ENCODE results near the gene PDZD7.

PDZD7 gene

DNA sequence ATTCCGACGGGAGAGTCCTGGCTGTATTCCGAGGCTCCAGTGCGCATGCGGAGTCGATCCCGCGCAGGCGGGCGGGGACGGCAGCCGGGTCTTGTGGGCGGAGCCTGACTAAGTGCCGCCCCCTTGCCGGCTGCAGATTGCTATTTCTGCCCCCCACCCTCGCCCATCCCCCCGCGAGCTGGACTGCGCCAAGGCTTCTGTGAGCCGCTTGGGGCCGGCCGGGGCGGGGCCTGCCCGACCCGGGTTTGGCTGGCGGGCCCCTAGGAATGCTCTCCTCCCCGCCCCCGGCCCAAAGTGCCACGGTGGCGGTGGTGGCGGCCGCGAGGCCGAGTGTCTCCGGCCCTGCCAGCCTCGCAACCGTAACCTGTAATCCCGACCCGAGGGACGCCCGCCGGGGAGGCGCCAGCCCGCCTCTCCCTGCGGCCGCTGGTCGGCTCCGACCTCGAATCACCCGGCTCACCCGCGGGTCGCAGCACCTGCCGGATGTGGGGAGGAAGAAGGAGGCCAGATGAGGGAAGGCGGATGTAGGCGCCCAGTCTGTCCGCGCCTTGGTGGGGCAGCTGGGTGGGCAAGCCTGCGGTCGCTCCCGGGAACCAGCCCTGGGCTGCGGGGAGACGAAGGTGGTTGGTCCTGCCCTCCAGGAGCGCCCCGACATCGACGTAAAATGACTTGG lies 30.2 kb upstream of the PDZD7 start:
- DNase-seq (ENCODE audit: low read depth) = peak; percentile 92

DNA sequence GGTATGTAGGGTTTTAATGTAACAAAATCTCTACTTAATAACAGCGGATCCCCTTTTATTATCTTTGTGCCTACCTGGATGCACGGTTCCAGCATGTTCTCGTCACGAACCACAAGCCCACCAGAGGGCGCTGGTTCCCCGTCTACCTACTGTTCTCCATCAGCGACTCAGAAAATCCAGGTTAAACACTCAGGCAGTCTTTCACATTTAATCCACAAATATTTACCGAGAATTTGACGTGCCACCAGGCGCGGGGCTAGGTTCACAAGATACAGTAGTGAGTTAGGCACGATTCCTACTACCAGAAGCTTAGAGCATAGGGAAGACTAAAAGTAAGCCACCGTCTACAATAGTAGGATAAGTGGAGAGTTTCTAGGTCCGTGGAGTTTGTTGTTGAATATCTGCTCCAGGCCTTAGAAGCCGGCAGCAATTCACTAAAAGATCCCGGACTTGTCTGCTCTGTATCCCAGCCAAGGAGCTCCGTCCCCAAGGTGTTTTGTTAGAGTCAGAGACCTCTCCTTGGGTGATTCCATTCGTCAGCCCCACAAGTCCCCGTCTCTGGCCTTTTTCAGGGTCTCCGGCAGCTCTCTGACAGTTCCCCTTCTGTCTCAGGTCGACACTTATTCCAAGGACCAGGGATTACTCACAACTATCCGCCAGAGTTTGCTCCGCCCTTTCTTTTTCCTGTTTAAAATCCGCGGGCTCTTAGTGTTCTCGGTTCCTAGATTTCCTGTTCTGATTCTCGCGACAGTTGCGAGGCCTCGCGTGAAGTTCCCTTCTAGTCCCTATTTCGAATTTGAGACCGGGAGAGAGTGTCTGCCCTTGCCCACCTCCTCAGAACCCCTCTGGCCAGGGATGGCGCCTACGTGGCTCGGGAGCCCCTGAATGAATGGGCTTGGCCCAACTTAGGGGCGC lies 29.4 kb upstream of the PDZD7 start:
- DNase-seq (ENCODE audit: low read depth) = peak; percentile 89

DNA sequence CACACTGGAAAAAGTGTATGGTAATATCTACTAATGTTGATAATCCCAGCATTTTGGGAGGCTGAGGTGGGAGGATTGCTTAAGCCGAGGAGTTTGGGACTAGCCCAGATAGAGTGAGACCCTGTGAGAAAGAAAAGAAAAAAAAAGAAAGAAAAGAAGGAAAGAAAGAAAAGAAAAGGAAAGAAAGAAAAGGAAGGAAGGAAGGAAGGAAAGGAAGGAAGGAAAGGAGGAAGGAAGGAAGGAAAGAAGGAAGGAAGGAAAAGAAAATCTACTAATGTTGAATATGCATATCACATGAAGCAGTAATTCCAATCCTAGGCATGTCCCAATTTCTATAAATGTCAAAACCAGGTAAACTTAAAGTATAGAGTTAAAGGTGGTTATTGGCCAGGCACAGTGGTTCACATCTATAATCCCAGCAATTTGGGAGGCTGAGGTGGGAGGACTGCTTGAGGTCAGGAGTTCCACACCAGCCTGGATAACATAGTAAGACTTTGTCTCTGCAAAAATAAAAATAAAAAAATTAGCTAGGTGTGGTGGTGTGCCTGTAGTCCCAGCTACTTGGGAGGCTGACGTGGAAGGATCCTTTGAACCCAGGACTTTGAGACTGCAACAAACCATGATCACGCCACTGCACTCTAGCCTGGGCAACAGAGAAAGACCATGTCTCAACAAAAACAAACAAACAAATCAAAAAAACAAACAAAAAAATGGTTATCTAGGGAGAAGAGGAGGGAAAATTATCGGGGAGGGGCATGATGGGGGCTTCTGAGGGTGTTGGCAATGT lies 25.6 kb upstream of the PDZD7 start:
- no peak for DNase-seq (ENCODE audit: low read depth)

DNA sequence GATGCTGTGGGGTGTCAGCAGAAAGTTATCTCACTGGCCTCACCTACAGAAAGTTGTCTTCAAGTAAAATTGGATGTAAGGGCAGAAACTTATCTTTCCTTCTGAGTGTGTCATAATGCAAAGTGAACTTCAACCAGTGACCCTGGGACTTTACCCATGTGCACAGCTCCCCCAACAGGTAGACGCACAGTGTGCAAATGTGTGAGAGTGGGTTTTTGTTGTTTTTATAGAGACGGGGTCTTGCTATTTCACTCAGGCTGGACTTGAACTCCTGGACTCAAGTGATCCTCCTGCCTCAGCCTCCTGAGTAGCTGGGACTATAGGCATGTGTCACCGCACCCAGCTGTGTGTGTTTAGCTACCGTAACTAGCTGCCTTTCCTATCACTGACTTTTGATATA lies 24.5 kb upstream of the PDZD7 start:
- DNase-seq (ENCODE audit: low read depth) = no peak

DNA sequence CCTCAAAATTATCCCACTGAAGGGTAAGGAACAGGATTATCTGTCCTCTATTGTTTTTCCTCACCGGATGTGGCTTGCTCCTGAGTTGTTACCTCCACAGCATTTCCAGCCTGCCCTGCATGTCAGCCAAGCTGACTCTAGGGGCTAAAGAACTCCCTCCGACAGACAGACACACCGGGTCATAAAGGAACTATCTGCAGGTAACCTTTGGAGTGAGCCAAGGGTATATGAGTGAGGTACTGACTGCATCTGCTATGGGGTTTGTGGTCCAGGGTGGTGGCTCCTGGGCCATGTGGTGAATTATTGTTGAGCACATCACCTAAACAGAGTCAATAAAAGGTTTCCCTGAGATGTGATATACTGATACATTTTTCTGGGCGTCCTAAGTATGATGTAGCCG lies 23.9 kb upstream of the PDZD7 start:
- DNase-seq (ENCODE audit: low read depth) = no peak

DNA sequence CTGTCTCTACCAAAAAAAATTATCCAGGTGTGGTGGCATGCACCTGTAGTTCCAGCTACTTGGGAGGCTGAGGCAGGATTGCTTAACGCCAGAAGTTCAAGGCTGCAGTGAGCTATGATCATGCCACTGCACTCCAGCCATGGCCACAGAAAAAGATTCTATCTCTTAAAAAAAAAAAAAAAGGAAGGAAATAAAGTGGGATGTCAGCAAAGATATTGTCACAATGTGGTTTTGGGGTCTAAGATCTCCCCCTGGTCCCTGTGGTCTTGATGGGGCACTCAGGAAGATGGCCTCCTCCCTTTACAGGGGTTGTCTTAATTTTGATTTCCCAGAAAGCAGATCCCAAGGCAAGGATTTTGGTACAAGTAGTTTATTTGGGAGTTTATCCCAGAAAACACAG lies 23.4 kb upstream of the PDZD7 start:
- no peak for DNase-seq (ENCODE audit: low read depth)

DNA sequence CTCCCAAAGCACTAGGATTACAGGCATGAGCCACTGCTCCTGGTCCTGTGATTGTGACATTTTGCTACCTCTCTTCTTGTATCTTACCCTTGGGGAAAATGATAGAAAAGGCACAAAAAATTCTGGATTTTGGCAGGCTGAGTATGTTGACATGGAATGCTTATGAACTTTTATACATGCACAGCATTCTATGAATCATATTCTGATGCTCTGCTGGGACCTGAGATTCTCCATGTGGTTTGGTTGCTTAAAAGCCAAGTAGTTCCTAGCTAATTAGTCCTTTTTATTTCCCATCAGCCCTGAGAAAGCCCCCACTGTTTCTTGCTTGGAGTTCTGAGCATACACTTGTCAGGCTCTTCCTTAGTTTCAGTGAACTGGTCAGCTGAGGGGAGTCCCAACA lies 22.6 kb upstream of the PDZD7 start:
- DNase-seq (ENCODE audit: low read depth) = peak; percentile 67

DNA sequence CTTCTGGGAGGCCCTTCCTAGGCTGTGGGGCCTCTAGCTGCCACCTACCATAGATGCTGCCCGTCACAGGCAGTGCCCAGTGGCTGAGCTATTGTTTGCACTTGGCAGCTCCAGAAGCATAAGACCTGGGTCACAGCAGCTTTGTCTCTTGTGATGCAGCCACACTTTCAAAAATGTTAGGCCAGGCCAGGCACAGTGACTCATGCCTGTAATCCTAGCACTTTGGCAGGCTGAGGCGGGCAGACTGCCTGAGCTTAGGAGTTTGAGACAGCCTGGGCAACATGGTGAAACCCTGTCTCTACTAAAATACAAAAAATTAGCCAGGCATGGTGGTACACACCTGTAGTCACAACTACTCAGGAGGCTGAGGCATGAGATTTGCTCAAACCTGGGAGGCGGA lies 21.4 kb upstream of the PDZD7 start:
- peak; percentile 90 for DNase-seq (ENCODE audit: low read depth)

DNA sequence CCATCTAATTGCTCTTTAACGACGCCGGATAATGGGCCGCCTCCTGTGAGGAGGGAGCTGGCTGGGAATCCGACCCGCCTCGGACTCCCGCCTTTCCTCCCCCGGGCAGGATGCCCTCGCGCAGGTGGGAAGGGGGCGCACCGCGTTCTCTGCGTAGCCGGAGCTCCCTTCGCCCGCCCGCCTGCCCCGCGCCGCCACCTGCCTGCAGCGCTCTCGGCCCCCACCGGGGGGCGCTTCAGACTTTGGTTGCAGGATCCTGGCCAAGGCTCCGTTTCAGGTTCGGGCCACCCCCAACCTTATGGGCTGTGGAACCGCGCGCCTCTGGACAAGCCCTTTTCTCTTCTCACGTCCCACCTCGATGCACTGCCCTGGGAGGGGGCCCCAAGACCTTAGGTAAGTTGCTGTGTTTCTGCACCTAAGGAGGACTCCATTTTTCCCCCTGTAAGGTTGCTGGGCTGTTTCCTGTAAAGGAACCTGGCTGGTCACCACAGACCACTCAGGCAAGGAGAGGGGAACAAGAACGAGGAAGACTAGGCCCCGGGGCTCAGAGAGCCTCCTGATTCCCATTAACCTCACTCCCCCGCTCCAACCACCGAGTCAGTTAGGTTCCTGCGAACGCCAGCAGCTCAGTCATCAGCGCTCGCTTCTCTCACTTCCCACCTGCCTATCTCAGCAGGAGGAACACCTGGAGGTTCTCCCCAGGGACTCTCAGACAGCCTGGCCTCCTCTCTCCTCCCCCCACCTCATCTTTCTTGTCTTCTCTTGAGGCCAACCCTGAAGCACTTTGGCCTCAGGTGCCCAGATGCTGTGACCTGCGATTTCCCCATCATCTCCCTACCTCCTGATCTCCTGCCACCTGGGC lies 19.5 kb upstream of the PDZD7 start:
- no peak for DNase-seq (ENCODE audit: low read depth)

DNA sequence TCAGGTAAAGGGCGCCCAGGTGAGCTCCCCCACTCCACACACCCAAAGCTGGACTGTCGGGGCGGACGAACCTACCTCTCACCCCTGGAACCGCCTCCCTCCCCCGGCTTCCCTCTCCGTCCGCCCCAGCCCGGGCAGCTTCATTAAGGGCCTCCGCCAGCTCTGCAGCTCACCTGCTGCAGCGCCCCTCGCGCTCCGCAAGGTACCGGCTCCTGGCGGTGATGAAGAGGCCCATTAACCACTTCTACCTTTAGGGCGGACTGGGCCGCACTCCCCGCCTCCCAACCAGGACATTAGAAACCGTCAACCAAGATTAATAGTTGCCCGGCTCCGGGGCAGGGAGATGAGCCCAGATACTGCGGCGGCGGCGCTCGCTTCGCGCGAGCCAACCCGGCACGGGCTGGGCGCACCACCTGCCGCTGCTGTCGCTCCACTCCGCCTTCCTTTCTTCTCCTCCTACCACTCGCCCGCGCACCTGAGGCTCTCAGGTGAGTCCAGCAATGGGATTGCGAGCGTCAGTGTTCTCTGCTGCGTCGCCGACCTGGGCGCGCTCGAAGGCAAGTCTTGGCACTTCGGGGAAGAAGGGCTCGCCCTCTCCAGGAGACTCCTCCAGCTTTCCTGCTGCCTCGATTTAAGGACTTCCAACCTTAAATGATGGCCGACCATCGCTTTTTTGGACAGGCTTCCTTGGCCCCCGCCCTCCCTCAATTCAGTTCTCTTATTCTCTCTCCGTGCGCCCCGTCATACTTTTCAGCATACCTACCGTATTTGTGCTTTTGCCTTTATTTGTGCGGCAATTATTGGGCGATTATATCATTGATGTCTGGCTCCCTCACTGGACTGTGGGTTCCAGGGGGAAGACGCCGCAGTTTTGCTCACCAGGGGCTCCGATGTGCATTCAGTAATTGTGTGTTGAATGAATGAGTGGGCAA lies 17.3 kb upstream of the PDZD7 start:
- no peak for DNase-seq (ENCODE audit: low read depth)

DNA sequence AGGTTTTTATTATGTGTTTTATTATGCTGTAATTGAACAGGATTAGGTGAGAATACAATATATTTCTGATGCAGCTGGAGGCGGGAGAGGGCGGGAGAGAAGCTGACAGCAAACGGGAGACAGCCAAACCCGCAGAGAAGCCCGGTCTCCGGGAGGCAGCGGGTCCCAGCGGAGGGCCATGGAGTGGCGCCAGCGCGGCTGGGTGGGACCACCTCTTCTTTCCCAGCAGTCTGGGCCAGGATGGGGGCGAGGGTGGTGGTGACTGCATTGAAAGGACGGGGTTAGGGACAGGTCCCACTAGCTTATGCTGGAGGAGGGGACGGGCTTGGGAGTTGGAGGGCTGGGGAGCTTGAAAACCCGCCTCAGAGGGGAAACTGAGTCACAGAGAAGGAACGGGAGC lies 16.3 kb upstream of the PDZD7 start:
- no peak for DNase-seq (ENCODE audit: low read depth)

DNA sequence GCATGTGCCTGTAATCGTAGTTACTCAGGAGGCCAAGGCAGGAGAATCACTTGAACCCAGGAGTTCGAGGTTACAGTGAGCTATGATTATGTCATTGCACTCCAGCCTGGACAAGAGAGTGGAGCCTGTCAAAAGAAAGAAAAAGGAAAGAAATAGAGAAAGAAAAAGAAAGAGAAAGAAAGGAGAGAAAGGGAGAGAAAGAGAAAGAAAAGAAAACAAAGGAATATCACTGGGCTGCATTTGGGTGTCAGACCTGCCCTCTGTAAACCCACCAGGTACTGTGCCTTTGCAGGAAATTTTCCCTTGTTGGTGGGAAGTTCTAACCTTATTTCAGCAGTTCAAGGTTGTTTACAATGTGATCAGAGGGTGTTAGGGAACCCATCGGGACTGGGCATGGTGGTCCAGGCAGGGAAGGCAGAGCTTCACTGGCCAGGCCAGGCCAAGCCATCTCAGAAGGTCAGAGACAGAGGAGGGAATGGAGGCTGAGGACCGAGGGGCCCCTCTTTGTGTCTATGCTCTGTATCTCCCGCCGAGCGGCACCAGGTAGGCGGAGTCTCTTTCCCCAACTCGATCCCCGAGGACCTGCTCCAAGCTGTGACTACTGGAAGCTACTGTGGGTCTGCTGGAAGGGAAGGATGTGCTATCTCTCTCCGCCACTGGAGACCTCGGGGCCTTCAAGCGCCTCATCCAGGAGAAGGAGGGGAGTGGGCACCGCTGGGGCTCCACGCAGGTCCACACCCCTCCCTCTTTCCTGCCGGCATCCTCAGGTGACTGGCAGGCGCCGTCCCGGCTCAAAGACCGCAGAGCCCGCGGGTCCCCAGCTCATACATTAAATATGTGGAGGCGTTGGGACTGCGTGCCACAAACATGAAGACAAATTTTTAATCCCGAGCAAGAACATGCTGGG lies 15.7 kb upstream of the PDZD7 start:
- no peak for DNase-seq (ENCODE audit: low read depth)

DNA sequence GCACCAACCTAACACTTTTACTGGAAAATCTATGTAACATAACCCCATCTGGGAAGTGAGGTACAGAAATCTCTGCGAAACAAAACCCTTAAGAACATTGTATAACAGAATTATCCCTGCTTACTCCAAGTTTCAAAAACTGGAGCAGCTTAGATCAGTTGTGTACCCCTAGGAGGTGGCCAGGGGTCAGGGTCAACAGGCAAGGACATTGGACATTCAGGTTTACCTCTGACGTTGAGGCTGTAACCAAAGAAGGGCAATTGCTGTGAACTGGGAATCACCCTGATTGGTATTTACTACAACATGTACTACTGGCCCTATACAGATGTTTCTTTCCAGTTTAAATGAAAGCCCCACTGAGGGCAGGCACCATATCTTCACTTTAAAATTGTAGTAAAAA lies 13.2 kb upstream of the PDZD7 start:
- DNase-seq (ENCODE audit: low read depth) = no peak

DNA sequence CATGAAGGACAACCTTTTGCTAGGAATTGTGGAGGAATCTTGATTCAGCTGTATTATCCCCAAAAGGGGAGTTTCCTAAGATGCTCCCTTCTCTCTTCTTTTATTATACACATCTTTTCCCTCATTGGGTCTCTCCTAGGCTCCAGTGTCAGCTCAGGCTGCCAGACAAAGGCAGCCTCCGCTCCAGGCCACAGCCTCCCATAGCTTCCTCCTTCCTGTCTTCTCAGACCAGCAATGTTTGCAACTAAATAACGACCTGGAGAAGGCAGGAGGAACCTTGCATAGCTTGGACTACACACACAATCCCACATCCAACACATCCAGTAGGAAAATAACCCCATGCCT lies 12.4 kb upstream of the PDZD7 start:
- no peak for DNase-seq (ENCODE audit: low read depth)

DNA sequence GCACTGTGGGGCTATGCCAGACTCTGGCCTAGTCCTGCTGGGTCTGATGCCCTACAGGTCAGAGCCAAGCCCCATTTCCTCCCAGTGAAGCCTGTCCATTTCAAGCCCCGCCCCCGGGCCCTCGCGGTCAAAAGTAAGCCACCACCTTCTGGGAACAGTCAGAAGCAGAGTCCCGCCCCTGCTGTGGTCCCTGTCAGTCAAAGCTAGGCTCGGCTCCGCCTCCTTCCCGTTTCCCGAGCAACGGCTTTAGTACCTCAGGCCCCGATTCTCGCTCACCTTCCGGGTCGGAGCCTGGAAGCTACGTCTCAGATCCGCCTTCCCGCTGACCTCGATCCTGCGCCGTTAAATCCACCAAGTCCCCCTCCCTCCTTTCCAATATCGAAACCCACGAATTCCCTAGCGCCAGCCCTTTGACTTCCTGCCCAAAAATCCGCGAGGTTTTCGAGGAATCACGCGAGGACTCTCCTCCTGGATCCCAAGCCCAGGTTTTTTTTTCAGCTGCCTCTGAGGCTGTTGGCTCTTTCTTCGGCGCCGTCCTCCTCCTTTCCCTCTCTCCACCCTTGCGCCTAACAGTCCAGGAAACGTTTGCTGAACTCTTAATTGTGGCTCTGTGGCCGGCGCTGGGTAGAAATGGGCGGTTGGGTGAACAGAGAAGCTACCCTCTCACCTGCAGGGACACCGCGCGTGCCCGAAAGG lies 11.9 kb upstream of the PDZD7 start:
- peak; percentile 93 for DNase-seq (ENCODE audit: low read depth)

DNA sequence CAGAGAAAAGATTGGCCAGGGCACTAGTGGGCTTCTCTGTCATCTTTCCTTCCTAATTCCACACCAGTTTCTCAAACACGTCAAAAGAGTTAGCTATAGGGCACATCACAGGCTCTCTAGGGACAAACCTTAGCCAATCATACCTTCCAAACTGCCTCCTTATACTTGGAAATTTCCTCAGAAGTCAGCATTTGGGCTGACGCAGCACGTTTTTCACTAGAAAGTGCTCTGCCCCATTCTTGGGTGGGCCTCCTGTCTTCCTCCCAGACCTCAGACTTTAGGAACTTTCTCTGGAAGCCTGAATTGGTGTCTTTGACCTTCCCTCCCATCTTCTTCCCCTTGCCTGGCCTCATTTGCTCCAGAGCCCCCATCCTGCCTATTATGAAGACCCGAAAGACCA lies 11.2 kb upstream of the PDZD7 start:
- no peak for DNase-seq (ENCODE audit: low read depth)

DNA sequence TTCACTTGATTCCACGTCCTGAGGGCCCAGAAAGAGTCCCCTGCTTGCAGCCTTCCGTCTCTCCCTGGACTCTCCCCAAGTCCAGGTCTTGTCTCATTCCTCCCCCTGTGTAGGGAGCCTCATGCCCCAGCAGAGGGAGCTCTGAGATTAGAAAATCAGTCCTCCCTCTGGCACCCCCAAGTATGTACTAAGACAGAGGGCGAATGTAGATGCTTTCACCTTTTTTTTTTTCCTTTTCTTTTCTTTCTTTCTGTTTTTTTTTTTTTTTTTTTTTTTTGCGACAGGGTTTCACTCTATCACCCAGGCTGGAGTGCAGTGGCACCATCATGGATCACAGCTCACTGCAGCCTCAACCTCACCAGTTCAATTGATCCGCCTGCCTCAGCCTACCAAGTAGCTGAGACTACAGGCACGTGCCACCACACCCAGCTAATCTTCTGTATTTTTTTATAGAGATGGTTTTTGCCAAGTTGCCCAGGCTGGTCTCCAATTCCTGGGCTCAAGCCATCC lies 10.4 kb upstream of the PDZD7 start:
- peak; percentile 83 for DNase-seq (ENCODE audit: low read depth)

DNA sequence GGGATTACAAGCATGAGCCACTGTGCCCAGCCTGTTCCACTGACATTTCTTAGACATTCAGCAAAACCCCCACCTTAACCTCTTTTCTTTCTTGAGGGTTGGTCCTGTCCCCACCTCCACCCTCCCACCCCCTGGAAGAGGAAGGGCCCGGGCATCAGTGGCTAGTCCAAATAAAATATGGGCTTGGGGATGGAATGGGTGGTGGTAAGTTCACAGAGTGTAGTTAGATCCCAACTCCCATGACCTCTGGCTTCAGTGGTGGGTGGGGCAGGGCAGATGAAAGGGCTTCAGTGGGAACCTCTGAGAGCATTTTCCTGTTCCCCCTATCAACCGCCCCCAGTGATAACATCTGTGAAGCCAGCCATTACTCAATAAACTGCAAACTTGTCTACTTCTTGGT lies 9.9 kb upstream of the PDZD7 start:
- no peak for DNase-seq (ENCODE audit: low read depth)

DNA sequence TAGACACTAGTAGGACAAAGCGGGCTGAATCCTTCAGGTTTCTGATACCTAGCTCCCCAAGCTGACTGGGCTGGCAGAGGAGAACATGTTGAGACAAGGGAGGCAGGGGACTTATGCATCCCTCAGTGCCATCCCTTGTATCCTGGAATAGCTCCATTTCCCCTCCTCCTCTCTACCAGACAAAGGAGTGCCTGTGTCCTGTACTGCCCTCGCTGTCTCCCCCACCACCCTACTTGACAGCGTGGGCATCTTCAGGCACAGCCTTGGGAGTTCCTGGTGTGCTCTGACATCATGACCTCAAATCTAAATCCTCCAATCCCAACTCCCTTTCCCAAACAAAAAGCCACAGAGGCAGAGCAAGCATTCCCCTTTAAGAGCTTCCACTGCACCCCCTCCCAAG lies 9.1 kb upstream of the PDZD7 start:
- DNase-seq (ENCODE audit: low read depth) = no peak
